Left ventricle myocardium inferior (tissue), 1 donor: Measurements from ENCODE around the gene GABBR2. TPM values are rescaled to one million over a fixed set of nuclear protein-coding genes. Genes with fewer than 3 reads are reported as not detected.

ENCODE experiments used
- DNase-seq: peaks from one replicate; pipeline ENCODE4 v3.0.0-alpha.2; 2020
- H3K27ac ChIP-seq: fragments of 200-600 bp; replicated peaks from 2 replicates; pipeline ENCODE4 v1.8.0; 2021
- H3K27me3 ChIP-seq: fragments of 200-600 bp; 2 replicates; pipeline ENCODE4 v1.8.0; 2021; ENCODE audit warnings: low read depth
- H3K36me3 ChIP-seq: fragments of 200-600 bp; 2 replicates; pipeline ENCODE4 v1.8.0; 2021
- H3K4me1 ChIP-seq: fragments of 200-600 bp; 2 replicates; pipeline ENCODE4 v1.8.0; 2021
- H3K4me3 ChIP-seq: fragments of 200-600 bp; 2 replicates; pipeline ENCODE4 v1.8.0; 2021; ENCODE audit warnings: mild to moderate bottlenecking, moderate library complexity
- H3K9me3 ChIP-seq: fragments of 200-600 bp; replicated peaks from 2 replicates; pipeline ENCODE4 v1.8.0; 2021
- intact Hi-C: fragments of 100-400 bp; cut with micrococcal nuclease; formaldehyde crosslinking; loops from one replicate; pipeline ENCODE4 v1.11.0; 2022
- total RNA-seq: library from RNA; stranded (reverse); fragmentation: NEBNext Ultra II Directional; extraction: Animal tissue kit (Norgen Biotek cat#: 25700); gene quantifications from one replicate; pipeline ENCODE4 v1.2.1, GENCODE V29; 2021
- TF ChIP-seq, protein P1 (sequence below): fragments of 200-600 bp; IDR thresholded peaks from 2 replicates; pipeline ENCODE4 v1.8.0; 2021; ENCODE audit warnings: antibody characterized with exemption, mild to moderate bottlenecking, borderline replicate concordance
- donor health status: DM: no; HTN: yes; CAD: no; lungs with severe emphysema.

Gene GABBR2
- total RNA-seq, 1 donor from 2014 or later = 1.1 TPM

DNA sequence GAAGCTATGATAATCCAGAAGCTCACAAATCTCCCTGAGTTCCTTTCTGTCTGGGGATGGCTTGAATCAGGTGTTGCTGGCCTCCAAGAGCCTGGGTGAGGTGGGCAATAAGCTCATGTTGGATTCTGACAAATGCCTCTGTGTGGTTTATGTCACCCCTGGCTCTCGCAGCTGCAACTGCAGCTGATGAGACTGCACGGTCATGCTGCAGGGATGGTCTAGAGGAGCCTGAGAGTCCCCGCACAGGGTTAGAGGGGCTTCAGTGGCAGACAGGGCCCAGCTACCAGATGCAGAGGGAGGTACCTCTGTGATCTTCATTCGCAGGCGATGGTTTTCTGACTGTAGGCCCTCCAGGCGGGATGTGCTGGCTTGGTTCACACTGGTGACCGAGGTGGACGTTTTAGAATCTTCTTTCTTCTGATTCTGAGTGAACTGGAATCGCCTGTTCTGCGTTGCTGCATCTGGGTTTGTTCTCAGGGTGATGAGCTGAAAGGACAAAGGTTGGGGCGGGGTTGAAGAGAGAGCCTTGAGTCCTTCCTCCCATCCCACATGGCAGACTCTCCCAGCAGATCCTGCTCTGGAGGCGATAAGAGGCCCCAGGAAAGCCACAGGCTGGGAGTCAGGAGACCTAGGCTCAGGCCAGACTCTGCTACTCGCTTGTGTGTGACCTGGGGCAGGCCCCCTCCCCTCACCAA, 405.6 kb downstream of the GABBR2 start:
- intact Hi-C loops = no loop called here
- peaks cover 24% of the 10 kb centered on the region for H3K4me1 ChIP-seq
- H3K36me3 ChIP-seq = no peaks in the 10 kb centered on the region
- no peak for DNase-seq
- H3K27ac ChIP-seq = no peak overlapping the region
- peaks cover 2% of the 10 kb centered on the region for H3K27me3 ChIP-seq
- H3K9me3 ChIP-seq = no peaks in the 10 kb centered on the region
- TF ChIP-seq, protein P1, sequence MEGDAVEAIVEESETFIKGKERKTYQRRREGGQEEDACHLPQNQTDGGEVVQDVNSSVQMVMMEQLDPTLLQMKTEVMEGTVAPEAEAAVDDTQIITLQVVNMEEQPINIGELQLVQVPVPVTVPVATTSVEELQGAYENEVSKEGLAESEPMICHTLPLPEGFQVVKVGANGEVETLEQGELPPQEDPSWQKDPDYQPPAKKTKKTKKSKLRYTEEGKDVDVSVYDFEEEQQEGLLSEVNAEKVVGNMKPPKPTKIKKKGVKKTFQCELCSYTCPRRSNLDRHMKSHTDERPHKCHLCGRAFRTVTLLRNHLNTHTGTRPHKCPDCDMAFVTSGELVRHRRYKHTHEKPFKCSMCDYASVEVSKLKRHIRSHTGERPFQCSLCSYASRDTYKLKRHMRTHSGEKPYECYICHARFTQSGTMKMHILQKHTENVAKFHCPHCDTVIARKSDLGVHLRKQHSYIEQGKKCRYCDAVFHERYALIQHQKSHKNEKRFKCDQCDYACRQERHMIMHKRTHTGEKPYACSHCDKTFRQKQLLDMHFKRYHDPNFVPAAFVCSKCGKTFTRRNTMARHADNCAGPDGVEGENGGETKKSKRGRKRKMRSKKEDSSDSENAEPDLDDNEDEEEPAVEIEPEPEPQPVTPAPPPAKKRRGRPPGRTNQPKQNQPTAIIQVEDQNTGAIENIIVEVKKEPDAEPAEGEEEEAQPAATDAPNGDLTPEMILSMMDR = no peak
- no peak overlapping the region for H3K4me3 ChIP-seq

DNA sequence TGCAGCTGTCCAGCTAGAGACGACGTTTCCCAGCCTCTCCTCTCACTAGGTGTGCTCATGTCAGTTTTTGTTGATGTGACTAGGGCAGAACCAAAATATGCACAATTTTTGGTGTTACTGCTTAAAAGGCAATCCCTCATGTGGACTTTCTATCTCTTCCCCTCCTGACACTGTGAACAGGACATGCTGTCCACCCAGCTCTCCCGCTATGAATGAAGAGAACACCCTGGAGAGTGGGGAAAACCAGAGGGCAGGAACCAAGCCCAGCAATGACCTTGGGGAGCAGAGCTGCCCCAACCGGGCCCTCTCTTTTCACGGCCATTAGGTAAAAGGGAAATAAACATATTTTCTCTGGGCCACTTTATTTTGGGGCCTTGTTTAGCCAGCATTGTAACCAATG, 406.6 kb downstream of the GABBR2 start:
- Histone ChIP-seq H3K27ac (no peak overlapping the region), H3K27me3 (peaks cover 8% of the 10 kb centered on the region), H3K4me3 (no peak overlapping the region), H3K36me3 (no peaks in the 10 kb centered on the region), H3K9me3 (no peaks in the 10 kb centered on the region), H3K4me1 (peaks cover 24% of the 10 kb centered on the region)
- intact Hi-C loops = no loop called here
- TF ChIP-seq, protein P1 = no peak
- DNase-seq = no peak

DNA sequence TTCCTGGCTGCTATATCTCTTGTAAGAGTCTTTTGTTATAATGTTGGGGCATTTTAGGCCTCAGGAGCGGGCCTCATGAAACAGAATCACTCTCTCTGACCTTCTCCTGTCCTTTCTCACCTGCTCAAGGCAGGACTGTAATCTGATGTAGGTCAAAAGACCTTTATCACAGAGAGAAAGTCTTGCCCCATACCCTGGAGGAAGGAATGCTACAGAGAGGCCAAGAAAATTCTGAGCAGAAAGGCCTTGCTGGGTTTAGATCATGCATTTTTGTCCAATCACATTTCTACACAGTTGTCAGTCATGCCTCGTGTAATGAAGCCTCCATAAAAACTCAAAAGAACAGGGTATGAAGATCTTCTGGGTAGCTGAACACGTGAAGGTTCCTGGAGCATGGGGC, 408.1 kb downstream of the GABBR2 start:
- Histone ChIP-seq H3K27me3 (peaks cover 13% of the 10 kb centered on the region), H3K4me3 (no peak overlapping the region), H3K4me1 (peaks cover 16% of the 10 kb centered on the region), H3K9me3 (no peaks in the 10 kb centered on the region), H3K36me3 (no peaks in the 10 kb centered on the region), H3K27ac (no peak overlapping the region)
- DNase-seq = no peak
- intact Hi-C loops = no loop called here
- TF ChIP-seq, protein P1 = no peak

DNA sequence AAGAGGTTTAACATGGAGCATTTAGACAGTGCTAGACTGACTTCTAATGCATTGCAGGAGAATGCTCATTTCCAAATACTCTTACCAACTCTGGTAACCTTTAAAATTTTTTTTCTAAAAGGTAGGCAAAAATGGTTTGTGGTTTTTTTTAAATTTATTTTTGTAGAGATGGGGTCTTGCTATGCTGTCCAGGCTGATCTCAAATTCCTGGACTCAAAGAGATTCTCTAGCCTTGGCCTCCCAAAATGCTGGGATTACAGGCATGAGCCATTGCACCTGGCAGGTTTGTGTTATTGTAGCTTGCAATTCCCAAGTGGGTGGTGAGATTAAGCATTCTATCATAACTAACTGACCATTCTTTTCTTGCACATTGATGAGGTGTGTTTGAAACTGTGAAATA, 410.3 kb downstream of the GABBR2 start:
- no peak for DNase-seq
- Histone ChIP-seq H3K9me3 (no peaks in the 10 kb centered on the region), H3K27me3 (peaks cover 18% of the 10 kb centered on the region), H3K36me3 (no peaks in the 10 kb centered on the region), H3K4me1 (peaks cover 16% of the 10 kb centered on the region), H3K27ac (no peak overlapping the region), H3K4me3 (no peak overlapping the region)
- intact Hi-C loops = no loop called here
- TF ChIP-seq, protein P1 = no peak

DNA sequence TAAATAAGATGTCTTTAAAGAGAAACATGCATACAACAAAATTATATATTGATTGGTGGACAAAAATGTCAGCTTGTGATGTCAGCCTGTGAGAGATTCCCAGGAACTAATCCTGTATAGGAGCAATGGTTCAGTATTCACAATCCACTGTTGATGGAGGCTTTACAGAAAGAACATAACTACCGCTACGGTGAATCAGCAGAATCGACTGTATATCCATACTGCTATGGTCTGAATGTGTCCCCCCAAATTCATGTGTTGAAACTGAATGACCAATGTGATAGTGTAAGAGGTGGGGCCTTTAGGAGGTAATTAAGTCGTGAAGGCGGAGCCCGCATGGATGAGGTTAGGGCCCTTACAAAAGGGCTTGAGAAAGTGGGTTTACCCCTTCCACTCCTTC, 412.9 kb downstream of the GABBR2 start:
- Histone ChIP-seq H3K4me3 (no peak overlapping the region), H3K27ac (no peak overlapping the region), H3K9me3 (no peaks in the 10 kb centered on the region), H3K4me1 (no peaks in the 10 kb centered on the region), H3K36me3 (no peaks in the 10 kb centered on the region), H3K27me3 (peaks cover 18% of the 10 kb centered on the region)
- no peak for DNase-seq
- TF ChIP-seq, protein P1 = no peak
- intact Hi-C loops = no loop called here
